MM.1S (cell line): ENCODE data around the gene MROH2A.

Experiments
- DNase-seq: peaks from one replicate; pipeline ENCODE4 v3.0.0-alpha.2; 2015
- H2AFZ ChIP-seq: fragments of 300-600 bp; sonication (generic); 2 replicates; pipeline ENCODE4 v1.6.0; 2016; ENCODE audit warnings: antibody characterized with exemption, low read length
- H3F3A ChIP-seq: fragments of 300-600 bp; sonication (generic); 2 replicates; pipeline ENCODE4 v1.6.1; 2016; ENCODE audit warnings: mild to moderate bottlenecking, antibody characterized with exemption, low read length, moderate library complexity, mixed read lengths; ENCODE audit not compliant: insufficient read depth
- H3K27ac ChIP-seq: fragments of 300-600 bp; sonication (generic); 2 replicates; pipeline ENCODE4 v1.5.1; 2016; ENCODE audit warnings: mild to moderate bottlenecking, low read length
- H3K27me3 ChIP-seq: fragments of 300-600 bp; sonication (generic); replicated peaks from 2 replicates; pipeline ENCODE4 v1.6.0; 2016; ENCODE audit warnings: low read length; ENCODE audit not compliant: insufficient read depth
- H3K36me3 ChIP-seq: fragments of 300-600 bp; sonication (generic); replicated peaks from 2 replicates; pipeline ENCODE4 v1.6.1; 2016; ENCODE audit warnings: mild to moderate bottlenecking, low read length, mixed read lengths; ENCODE audit not compliant: insufficient read depth
- H3K4me1 ChIP-seq: fragments of 300-600 bp; sonication (generic); 2 replicates; pipeline ENCODE4 v1.6.1; 2016; ENCODE audit warnings: low read length, mixed read lengths
- H3K4me2 ChIP-seq: fragments of 300-600 bp; sonication (generic); 2 replicates; pipeline ENCODE4 v1.6.0; 2016; ENCODE audit warnings: low read depth, low read length
- H3K4me3 ChIP-seq: fragments of 300-600 bp; sonication (generic); 2 replicates; pipeline ENCODE4 v1.5.1; 2016; ENCODE audit warnings: low read length, mixed read lengths
- H3K79me2 ChIP-seq: fragments of 300-600 bp; sonication (generic); 2 replicates; pipeline ENCODE4 v1.6.1; 2016; ENCODE audit warnings: mixed run types, low read length, mixed read lengths
- H3K9ac ChIP-seq: fragments of 300-600 bp; sonication (generic); 2 replicates; pipeline ENCODE4 v1.6.1; 2016; ENCODE audit warnings: low read length, mixed read lengths
- H3K9me2 ChIP-seq: fragments of 300-600 bp; sonication (generic); replicated peaks from 2 replicates; pipeline ENCODE4 v1.6.1; 2016; ENCODE audit warnings: mild to moderate bottlenecking, low read length, mixed read lengths; ENCODE audit not compliant: insufficient read depth
- H3K9me3 ChIP-seq: fragments of 300-600 bp; sonication (generic); replicated peaks from 2 replicates; pipeline ENCODE4 v1.6.1; 2016; ENCODE audit warnings: mild to moderate bottlenecking, low read length, mixed read lengths; ENCODE audit not compliant: insufficient read depth
- H4K20me1 ChIP-seq: fragments of 300-600 bp; sonication (generic); 2 replicates; pipeline ENCODE4 v1.6.1; 2016; ENCODE audit warnings: mild to moderate bottlenecking, low read length, moderate library complexity, mixed read lengths; ENCODE audit not compliant: insufficient read depth
- EZH2 ChIP-seq: fragments of 300-600 bp; sonication (generic); optimal IDR thresholded peaks from 2 replicates; pipeline ENCODE3; 2017; ENCODE audit warnings: low read depth, mild to moderate bottlenecking, antibody characterized with exemption, low read length, mixed read lengths
- EZH2phosphoT487 ChIP-seq: fragments of 300-600 bp; sonication (generic); IDR thresholded peaks from 2 replicates; pipeline ENCODE4 v1.6.1; 2018; ENCODE audit warnings: antibody characterized with exemption, low read length
- TF ChIP-seq, protein P1 (sequence below): fragments of 300-600 bp; sonication (generic); IDR thresholded peaks from 2 replicates; pipeline ENCODE4 v1.5.1; 2016; ENCODE audit warnings: antibody characterized with exemption, low read length, mixed read lengths

MROH2A gene

DNA sequence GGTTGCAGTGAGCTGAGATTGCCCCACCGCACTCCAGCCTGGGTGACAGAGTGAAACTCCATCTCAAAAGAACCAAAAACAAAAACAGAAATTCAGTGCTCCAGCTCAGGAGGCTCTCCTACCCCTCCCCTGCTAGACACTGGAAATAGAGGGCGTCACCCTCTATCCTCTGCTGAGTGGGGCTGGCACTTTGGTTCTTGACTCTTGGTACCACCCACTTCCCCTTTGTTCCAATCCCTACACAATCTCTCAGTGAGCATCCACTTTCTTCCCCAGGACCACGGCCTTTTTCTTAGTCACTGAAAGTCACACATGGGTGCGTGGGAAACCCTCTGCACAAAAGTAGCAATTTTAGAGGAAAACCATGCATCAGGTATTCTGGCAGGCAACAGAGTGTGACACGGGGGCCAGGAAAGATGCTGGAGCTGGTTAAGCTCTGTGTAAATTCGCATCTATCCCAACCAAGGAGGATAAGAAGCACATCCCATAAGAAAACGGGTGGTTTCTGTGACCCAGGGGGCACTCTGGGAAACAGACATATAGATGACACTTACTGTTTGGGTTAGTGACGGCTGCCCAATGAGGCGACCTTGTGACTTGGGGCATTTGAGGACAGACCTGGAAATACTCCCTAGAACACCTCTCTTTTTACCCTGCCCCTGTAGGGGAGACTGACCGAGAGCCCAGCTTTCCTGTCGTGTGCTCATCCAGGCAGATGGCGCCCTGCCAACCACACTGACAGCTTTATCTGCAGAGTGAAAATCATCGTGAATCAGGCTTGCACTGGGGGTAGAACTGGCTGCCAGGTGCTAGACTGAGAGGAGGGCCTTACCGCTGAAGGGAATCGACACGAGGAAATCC is 68.5 kb downstream of the MROH2A start:
- Histone ChIP-seq H4K20me1 (no peaks in the 10 kb centered on the region), H3K9me3 (no peaks in the 10 kb centered on the region), H3K27me3 (no peaks in the 10 kb centered on the region), H3K4me2 (no peak overlapping the region), H3K4me1 (no peaks in the 10 kb centered on the region), H3K27ac (no peak overlapping the region), H3K36me3 (peaks cover 22% of the 10 kb centered on the region; the same call in 1 of the 2 replicates), H2AFZ (no peak overlapping the region), H3K9me2 (no peaks in the 10 kb centered on the region), H3K9ac (no peak overlapping the region), H3K4me3 (no peak overlapping the region), H3K79me2 (peaks cover 89% of the 10 kb centered on the region), H3F3A (0 out of 2 replicates have a peak, but pooled peaks cover 4% of the 10 kb centered on the region)
- TF ChIP-seq EZH2 (no peak), EZH2phosphoT487 (no peak)
- TF ChIP-seq, protein P1, sequence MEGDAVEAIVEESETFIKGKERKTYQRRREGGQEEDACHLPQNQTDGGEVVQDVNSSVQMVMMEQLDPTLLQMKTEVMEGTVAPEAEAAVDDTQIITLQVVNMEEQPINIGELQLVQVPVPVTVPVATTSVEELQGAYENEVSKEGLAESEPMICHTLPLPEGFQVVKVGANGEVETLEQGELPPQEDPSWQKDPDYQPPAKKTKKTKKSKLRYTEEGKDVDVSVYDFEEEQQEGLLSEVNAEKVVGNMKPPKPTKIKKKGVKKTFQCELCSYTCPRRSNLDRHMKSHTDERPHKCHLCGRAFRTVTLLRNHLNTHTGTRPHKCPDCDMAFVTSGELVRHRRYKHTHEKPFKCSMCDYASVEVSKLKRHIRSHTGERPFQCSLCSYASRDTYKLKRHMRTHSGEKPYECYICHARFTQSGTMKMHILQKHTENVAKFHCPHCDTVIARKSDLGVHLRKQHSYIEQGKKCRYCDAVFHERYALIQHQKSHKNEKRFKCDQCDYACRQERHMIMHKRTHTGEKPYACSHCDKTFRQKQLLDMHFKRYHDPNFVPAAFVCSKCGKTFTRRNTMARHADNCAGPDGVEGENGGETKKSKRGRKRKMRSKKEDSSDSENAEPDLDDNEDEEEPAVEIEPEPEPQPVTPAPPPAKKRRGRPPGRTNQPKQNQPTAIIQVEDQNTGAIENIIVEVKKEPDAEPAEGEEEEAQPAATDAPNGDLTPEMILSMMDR, result no peak
- DNase-seq, result no peak

DNA sequence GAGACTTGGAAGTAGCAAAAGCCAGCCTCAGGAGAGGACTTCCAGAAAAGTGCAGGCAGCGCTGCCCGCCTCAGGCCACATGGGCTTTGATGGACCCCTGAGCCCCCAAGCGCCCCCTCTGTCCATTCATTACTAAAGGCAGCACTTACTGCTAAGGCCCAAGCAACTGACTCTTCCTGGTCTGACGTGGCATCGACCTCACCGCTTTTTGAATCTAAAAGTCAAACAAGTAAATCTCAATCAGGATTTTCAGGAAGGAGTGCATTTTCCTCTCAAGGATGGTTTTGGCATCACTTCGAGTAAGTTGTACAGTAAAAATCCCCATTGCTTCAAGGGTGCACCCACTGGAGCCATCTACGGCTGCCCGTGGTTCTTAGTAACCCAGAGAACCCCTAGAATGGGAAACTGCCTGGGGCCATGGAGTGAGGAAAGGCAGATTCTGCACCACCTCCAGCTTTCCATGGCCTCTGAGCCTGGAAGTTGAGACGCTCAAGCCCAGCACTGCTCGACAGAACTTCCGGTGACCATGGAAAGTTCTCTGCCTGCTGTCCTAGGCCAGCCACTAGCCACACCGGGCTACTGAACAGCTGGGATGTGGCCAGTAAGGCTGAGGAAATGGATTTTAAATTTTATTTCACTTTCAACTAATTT is 69.2 kb downstream of the MROH2A start:
- Histone ChIP-seq H3K9me2 (no peaks in the 10 kb centered on the region), H3K27ac (no peak overlapping the region), H3K4me2 (no peak overlapping the region), H3K4me3 (no peak overlapping the region), H3K27me3 (no peaks in the 10 kb centered on the region), H3K79me2 (peaks cover 89% of the 10 kb centered on the region), H3K36me3 (peaks cover 15% of the 10 kb centered on the region; the same call in 1 of the 2 replicates), H4K20me1 (no peaks in the 10 kb centered on the region), H3K9me3 (no peaks in the 10 kb centered on the region), H3K9ac (no peak overlapping the region), H2AFZ (no peak overlapping the region), H3K4me1 (0 out of 2 replicates have a peak, but pooled peaks cover 3% of the 10 kb centered on the region), H3F3A (0 out of 2 replicates have a peak, but pooled peaks cover 4% of the 10 kb centered on the region)
- TF ChIP-seq EZH2phosphoT487 (no peak), EZH2 (no peak)
- TF ChIP-seq, protein P1, result no peak
- no peak for DNase-seq

DNA sequence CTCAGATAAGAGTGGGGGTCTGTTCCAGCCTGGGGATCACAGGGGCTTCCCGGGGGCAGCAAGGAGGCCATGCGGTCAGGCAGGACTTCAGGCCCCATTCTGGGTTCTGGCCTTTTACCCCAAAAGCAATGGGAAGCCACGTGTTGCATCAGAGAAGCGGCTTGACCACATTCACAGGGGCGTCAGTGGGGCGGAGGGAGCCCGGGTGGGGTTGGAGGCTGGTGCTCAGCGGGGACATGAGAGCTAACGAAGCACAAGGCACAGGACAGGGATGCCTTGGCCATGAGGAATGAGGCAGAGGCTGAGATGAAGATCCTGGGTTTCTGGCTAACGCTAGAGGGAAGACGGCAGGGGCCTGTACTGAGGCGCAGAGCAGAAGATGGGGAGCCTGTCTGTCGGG is 70.1 kb downstream of the MROH2A start:
- Histone ChIP-seq H3K27me3 (no peaks in the 10 kb centered on the region), H3K9me2 (no peaks in the 10 kb centered on the region), H2AFZ (no peak overlapping the region), H4K20me1 (no peaks in the 10 kb centered on the region), H3K9ac (no peak overlapping the region), H3K36me3 (peaks cover 12% of the 10 kb centered on the region; the same call in 1 of the 2 replicates), H3K9me3 (no peaks in the 10 kb centered on the region), H3K4me3 (no peak overlapping the region), H3K79me2 (peaks cover 89% of the 10 kb centered on the region), H3K27ac (no peak overlapping the region), H3F3A (0 out of 2 replicates have a peak, but pooled peaks cover 4% of the 10 kb centered on the region), H3K4me1 (0 out of 2 replicates have a peak, but pooled peaks cover 3% of the 10 kb centered on the region), H3K4me2 (no peak overlapping the region)
- DNase-seq, result no peak
- TF ChIP-seq EZH2 (no peak), EZH2phosphoT487 (no peak)
- TF ChIP-seq, protein P1, result no peak
